ENCODE measurements around the gene PRDM1.

DNA sequence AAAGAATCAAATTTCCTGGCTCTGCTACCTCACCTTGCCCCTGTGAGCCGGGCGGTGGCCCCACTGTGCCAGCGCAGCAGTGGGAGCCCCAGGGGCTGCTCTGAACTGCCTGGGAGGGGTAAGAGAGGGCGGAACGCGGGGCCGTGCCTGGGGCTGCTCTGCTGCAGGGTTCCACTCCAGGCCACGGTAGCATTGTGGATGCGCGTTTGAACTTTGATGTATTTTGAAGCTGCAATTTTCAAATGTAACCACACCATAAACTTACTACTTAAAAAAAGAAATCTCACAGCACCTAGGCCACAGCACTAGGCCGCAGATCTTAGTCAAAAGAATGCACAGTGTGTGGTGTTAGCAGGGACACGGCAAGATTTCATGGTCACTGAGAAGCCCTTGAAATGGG, 57.5 kb downstream of the PRDM1 start:
- no peak for TF ChIP-seq POLR2A (IDR thresholded peaks at IDR 0.05)
- TF ChIP-seq, protein P1, sequence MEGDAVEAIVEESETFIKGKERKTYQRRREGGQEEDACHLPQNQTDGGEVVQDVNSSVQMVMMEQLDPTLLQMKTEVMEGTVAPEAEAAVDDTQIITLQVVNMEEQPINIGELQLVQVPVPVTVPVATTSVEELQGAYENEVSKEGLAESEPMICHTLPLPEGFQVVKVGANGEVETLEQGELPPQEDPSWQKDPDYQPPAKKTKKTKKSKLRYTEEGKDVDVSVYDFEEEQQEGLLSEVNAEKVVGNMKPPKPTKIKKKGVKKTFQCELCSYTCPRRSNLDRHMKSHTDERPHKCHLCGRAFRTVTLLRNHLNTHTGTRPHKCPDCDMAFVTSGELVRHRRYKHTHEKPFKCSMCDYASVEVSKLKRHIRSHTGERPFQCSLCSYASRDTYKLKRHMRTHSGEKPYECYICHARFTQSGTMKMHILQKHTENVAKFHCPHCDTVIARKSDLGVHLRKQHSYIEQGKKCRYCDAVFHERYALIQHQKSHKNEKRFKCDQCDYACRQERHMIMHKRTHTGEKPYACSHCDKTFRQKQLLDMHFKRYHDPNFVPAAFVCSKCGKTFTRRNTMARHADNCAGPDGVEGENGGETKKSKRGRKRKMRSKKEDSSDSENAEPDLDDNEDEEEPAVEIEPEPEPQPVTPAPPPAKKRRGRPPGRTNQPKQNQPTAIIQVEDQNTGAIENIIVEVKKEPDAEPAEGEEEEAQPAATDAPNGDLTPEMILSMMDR (IDR thresholded peaks at IDR 0.05), result no peak

Measured in Peyer's patch (tissue), 4 donors.